Measurements from ENCODE around the gene H6PD.

The H6PD gene

GRCh38 chr1:9261496-9261895, 26.9 kb downstream of the H6PD start:
- DNase-seq = no peak

GRCh38 chr1:9262096-9262986, 27.8 kb downstream of the H6PD start:
- DNase-seq = no peak

- DNase-seq = no peak
Measured at GRCh38 chr1:9263276-9263855, 28.8 kb downstream of the H6PD start.

- no peak for DNase-seq
Measured at GRCh38 chr1:9263984-9264872, 29.7 kb downstream of the H6PD start.

GRCh38 chr1:9265037-9265436, 30.5 kb downstream of the H6PD start:
- DNase-seq = no peak

- DNase-seq = no peak
Measured at GRCh38 chr1:9265968-9266367, 31.4 kb downstream of the H6PD start.

GRCh38 chr1:9267352-9267686, 32.7 kb downstream of the H6PD start:
- DNase-seq = no peak

- DNase-seq = no peak
Measured at GRCh38 chr1:9267827-9268581, 33.4 kb downstream of the H6PD start.

GRCh38 chr1:9269078-9269501, 34.5 kb downstream of the H6PD start:
- no peak for DNase-seq

- no peak for DNase-seq
Measured at GRCh38 chr1:9269721-9270120, 35.1 kb downstream of the H6PD start.

GRCh38 chr1:9270290-9270883, 35.8 kb downstream of the H6PD start:
- no peak for DNase-seq

- no peak for DNase-seq
Measured at GRCh38 chr1:9271283-9271682, 36.7 kb downstream of the H6PD start.

- no peak for DNase-seq
Measured at GRCh38 chr1:9271861-9272595, 37.5 kb downstream of the H6PD start.

GRCh38 chr1:9273177-9273576, 38.6 kb downstream of the H6PD start:
- DNase-seq = no peak

- DNase-seq = no peak
Measured at GRCh38 chr1:9275161-9275560, 40.6 kb downstream of the H6PD start.

GRCh38 chr1:9275567-9276034, 41.0 kb downstream of the H6PD start:
- no peak for DNase-seq

GRCh38 chr1:9278116-9278515, 43.5 kb downstream of the H6PD start:
- no peak for DNase-seq

- no peak for DNase-seq
Measured at GRCh38 chr1:9278585-9279153, 44.1 kb downstream of the H6PD start.

- DNase-seq = no peak
Measured at GRCh38 chr1:9279172-9279840, 44.7 kb downstream of the H6PD start.

- DNase-seq = no peak
Measured at GRCh38 chr1:9280015-9280860, 45.7 kb downstream of the H6PD start.
